ENCODE data around the gene CCBE1.

DNA sequence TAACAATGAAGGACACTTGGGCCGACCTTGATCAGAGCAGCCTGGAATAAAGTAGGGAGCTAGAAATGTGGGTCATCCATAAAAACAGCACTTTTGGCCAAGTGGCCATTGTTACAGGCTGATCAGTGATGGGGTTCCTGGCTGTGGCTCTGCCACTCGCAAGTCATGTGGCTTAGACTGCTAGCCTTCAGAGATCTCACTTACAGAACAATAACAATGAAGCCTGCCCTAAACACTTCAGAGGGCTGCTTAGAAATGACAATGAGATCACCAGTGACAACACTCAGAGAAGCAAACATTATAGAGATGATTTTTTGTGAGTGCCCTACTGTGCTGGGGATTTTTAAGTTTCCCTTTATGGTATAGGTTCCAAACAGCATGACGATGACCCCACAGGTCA, 230.2 kb downstream of the CCBE1 start:
- TF ChIP-seq, protein P1, sequence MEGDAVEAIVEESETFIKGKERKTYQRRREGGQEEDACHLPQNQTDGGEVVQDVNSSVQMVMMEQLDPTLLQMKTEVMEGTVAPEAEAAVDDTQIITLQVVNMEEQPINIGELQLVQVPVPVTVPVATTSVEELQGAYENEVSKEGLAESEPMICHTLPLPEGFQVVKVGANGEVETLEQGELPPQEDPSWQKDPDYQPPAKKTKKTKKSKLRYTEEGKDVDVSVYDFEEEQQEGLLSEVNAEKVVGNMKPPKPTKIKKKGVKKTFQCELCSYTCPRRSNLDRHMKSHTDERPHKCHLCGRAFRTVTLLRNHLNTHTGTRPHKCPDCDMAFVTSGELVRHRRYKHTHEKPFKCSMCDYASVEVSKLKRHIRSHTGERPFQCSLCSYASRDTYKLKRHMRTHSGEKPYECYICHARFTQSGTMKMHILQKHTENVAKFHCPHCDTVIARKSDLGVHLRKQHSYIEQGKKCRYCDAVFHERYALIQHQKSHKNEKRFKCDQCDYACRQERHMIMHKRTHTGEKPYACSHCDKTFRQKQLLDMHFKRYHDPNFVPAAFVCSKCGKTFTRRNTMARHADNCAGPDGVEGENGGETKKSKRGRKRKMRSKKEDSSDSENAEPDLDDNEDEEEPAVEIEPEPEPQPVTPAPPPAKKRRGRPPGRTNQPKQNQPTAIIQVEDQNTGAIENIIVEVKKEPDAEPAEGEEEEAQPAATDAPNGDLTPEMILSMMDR (IDR thresholded peaks at IDR 0.05): no peak
- TF ChIP-seq POLR2A (IDR thresholded peaks at IDR 0.05) (no peak), POLR2AphosphoS5 (IDR thresholded peaks at IDR 0.05) (no peak), EP300 (IDR thresholded peaks at IDR 0.05) (no peak)
